HEK293 (cell line): Measurements from ENCODE around the gene RASSF5.
"Not testable (repeated sequence)": the region's sequence is repeated elsewhere in the genome, so short reads cannot be mapped to it uniquely, and the experiment has no call there.

Source experiments
- CTCF ChIA-PET: fragments of 350-600 bp; formaldehyde crosslinking; extraction: SDS; loops from one replicate; lab custom pipeline; 2021; ENCODE audit warnings: antibody characterized with exemption; lab: Yijun Ruan, JAX
- POLR2A ChIA-PET: fragments of 300-600 bp; formaldehyde crosslinking; extraction: SDS; loops from one replicate; lab custom pipeline; 2020; ENCODE audit warnings: antibody characterized with exemption, inconsistent platforms; lab: Yijun Ruan, JAX
- H3K27ac ChIP-seq: fragments of 200-500 bp; sonication (Bioruptor generic); 2 replicates; pipeline ENCODE4 v1.5.1; 2014; ENCODE audit warnings: low read depth, low read length, control low read depth, inconsistent platforms; ENCODE audit errors: extremely low read depth
- H3K36me3 ChIP-seq, 2 experiments: fragments of 200-500 bp in 1 of 2; sonication (Bioruptor generic) in 1 of 2; 1 replicate in 1 of 2; 2 replicates in 1 of 2; pipeline ENCODE4 v1.5.1; 2014 to 2017; ENCODE audit warnings: inconsistent platforms in 2 of 2, low read length in 2 of 2; ENCODE audit not compliant: control insufficient read depth in 2 of 2, insufficient read depth in 1 of 2
- H3K4me1 ChIP-seq: fragments of 200-500 bp; sonication (Bioruptor generic); 2 replicates; pipeline ENCODE4 v1.5.1; 2014; ENCODE audit warnings: mild to moderate bottlenecking, low read length, inconsistent platforms; ENCODE audit not compliant: control insufficient read depth, insufficient read depth
- H3K4me3 ChIP-seq: 2 replicates; pipeline ENCODE4 v1.5.1; 2011; ENCODE audit warnings: low read depth, mild to moderate bottlenecking, control low read depth, low read length, moderate library complexity
- H3K9me3 ChIP-seq: fragments of 200-500 bp; sonication (Bioruptor generic); 2 replicates; pipeline ENCODE4 v1.5.1; 2014; ENCODE audit warnings: low read depth, low read length, inconsistent platforms; ENCODE audit not compliant: control insufficient read depth, insufficient read depth
- KLF16 ChIP-seq: fragments of 450-650 bp; formaldehyde crosslinking; IDR thresholded peaks from 2 replicates; pipeline ENCODE4 v1.5.1; 2017; ENCODE audit warnings: missing biosample characterization, missing genetic modification characterization
- PRDM2 ChIP-seq: fragments of 450-650 bp; formaldehyde crosslinking; IDR thresholded peaks from 2 replicates; pipeline ENCODE4 v1.5.1; 2016; ENCODE audit warnings: missing biosample characterization, missing genetic modification characterization, borderline replicate concordance
- RBAK ChIP-seq: fragments of 450-650 bp; formaldehyde crosslinking; IDR thresholded peaks from 2 replicates; pipeline ENCODE4 v1.5.1; 2016; ENCODE audit warnings: missing biosample characterization, missing genetic modification characterization
- REPIN1 ChIP-seq: fragments of 450-650 bp; formaldehyde crosslinking; IDR thresholded peaks from 2 replicates; pipeline ENCODE4 v1.5.1; 2017; ENCODE audit warnings: missing biosample characterization, missing genetic modification characterization, low read depth
- SCRT2 ChIP-seq: fragments of 450-650 bp; formaldehyde crosslinking; IDR thresholded peaks from 2 replicates; pipeline ENCODE4 v1.5.1; 2016; ENCODE audit warnings: missing biosample characterization, missing genetic modification characterization
- ZNF121 ChIP-seq: fragments of 450-650 bp; formaldehyde crosslinking; IDR thresholded peaks from 2 replicates; pipeline ENCODE4 v1.5.1; 2016; ENCODE audit warnings: missing biosample characterization, missing genetic modification characterization
- ZNF19 ChIP-seq: fragments of 450-650 bp; formaldehyde crosslinking; IDR thresholded peaks from 2 replicates; pipeline ENCODE4; 2016; ENCODE audit warnings: missing biosample characterization, missing genetic modification characterization, low read depth
- ZNF202 ChIP-seq: fragments of 450-650 bp; formaldehyde crosslinking; IDR thresholded peaks from 2 replicates; pipeline ENCODE4 v1.5.1; 2016; ENCODE audit warnings: missing biosample characterization, missing genetic modification characterization, borderline replicate concordance
- ZNF221 ChIP-seq: fragments of 450-650 bp; formaldehyde crosslinking; IDR thresholded peaks from 2 replicates; pipeline ENCODE4 v1.5.1; 2017; ENCODE audit warnings: missing biosample characterization, missing genetic modification characterization, borderline replicate concordance
- ZNF311 ChIP-seq: fragments of 450-650 bp; formaldehyde crosslinking; IDR thresholded peaks from 2 replicates; pipeline ENCODE4 v1.5.1; 2017; ENCODE audit warnings: missing biosample characterization, missing genetic modification characterization, borderline replicate concordance
- ZNF335 ChIP-seq: fragments of 450-650 bp; formaldehyde crosslinking; conservative IDR thresholded peaks from 2 replicates; pipeline ENCODE4 v1.5.1; 2016; ENCODE audit warnings: missing biosample characterization, missing genetic modification characterization
- ZNF670 ChIP-seq: fragments of 450-650 bp; formaldehyde crosslinking; IDR thresholded peaks from 2 replicates; pipeline ENCODE4 v1.5.1; 2016; ENCODE audit warnings: missing biosample characterization, missing genetic modification characterization, low read depth

RASSF5 gene

GRCh38 chr1:206482611-206483010 is 24.7 kb upstream of the RASSF5 start:
- CTCF ChIA-PET: interaction anchor here (0.6 to 1.6 kb wide), 3 partner anchors 21 to 103 kb away, joined by 3 to 5 read pairs (median 3); no protein-coding TSS in a partner anchor
- POLR2A ChIA-PET: no interaction called here
- Histone ChIP-seq H3K4me3 (no peak overlapping the region), H3K27ac (no peak overlapping the region), H3K36me3 (no peaks in the 10 kb centered on the region), H3K4me1 (no peaks in the 10 kb centered on the region), H3K9me3 (no peaks in the 10 kb centered on the region)
- TF ChIP-seq ZNF670 (tag by site-specific recombination): no peak
- peak; percentile 48; the same call in 1 of the 2 replicates for TF ChIP-seq SCRT2
- TF ChIP-seq PRDM2 (tag by site-specific recombination): no peak
- no peak for TF ChIP-seq KLF16 (tag by site-specific recombination)

DNA sequence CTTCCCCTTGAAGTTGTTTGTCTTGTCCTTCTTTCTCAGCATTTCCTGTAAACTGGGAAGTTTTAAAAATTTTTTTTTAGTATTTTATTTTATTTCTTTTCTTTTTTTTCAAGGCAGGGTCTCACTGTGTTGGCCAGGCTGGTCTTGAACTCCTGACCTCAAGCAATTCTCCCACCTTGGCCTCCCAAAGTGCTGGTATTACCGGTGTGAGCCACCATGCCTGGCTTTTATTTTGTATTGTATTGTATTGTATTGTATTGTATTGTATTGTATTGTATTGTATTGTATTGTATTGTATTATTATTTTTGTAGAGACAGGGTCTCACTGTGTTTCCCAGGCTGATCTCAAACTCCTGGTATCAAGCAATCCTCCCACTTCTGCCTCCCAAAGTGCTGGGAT is 23.5 kb upstream of the RASSF5 start:
- H3K36me3 ChIP-seq, H3K27ac ChIP-seq, POLR2A ChIA-PET, H3K9me3 ChIP-seq, H3K4me1 ChIP-seq, H3K4me3 ChIP-seq: not testable (repeated sequence)
- CTCF ChIA-PET: interaction anchor here (0.6 to 1.6 kb wide), 4 partner anchors 22 to 242 kb away, joined by 3 to 5 read pairs (median 3); no protein-coding TSS in a partner anchor
- peak; percentile 76 for TF ChIP-seq ZNF121 (tag by site-specific recombination)

GRCh38 chr1:206484901-206485300 is 22.4 kb upstream of the RASSF5 start:
- ChIA-PET CTCF (interaction anchor here (1.1 kb wide), 1 partner anchor 100 kb away, joined by 3 read pairs; no protein-coding TSS in a partner anchor), POLR2A (no interaction called here)
- H3K4me3 ChIP-seq: no peak overlapping the region
- H3K4me1 ChIP-seq: no peaks in the 10 kb centered on the region
- H3K27ac ChIP-seq: no peak overlapping the region
- H3K36me3 ChIP-seq: no peaks in the 10 kb centered on the region
- H3K9me3 ChIP-seq: no peaks in the 10 kb centered on the region
- TF ChIP-seq ZNF335 (tag by site-specific recombination): no peak
- no peak for TF ChIP-seq ZNF311 (tag by site-specific recombination)
- no peak for TF ChIP-seq RBAK (tag by site-specific recombination)
- no peak for TF ChIP-seq ZNF19 (tag by site-specific recombination)
- TF ChIP-seq REPIN1: no peak
- no peak for TF ChIP-seq ZNF202
- no peak for TF ChIP-seq ZNF221 (tag by site-specific recombination)
